Stomach (tissue), 4 donors: ENCODE results near the gene CCDC80.

Experiments used
- EP300 ChIP-seq: sonication (generic); formaldehyde crosslinking; IDR thresholded peaks from one replicate; pipeline ENCODE4 v1.6.1; 2017; ENCODE audit warnings: antibody characterized with exemption
- POLR2AphosphoS5 ChIP-seq, 3 donors: sonication (generic); formaldehyde crosslinking; IDR thresholded peaks; one replicate each; pipeline ENCODE4 v1.6.1; 2016; ENCODE audit warnings: antibody characterized with exemption in 3 of 3

DNA sequence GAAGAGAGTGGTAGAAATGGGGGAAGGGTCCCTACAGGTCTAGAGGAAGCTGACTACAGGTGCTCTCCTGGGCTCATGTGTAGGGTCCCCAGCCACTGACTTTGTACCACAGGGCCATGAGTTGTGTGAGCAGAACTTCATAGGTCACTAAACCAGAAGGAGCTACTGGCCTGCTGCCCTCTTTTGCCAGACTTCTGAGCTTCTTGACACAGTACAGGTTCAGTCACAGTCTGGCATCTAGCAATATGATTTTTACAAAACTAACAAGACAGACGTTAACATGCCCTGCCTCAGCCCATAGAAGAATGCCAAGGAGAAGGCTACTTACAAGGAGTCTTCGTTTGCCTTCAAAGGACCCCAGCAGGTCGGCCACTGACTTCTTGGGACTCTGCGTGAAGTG is 3.2 kb downstream of the CCDC80 start:
- TF ChIP-seq POLR2AphosphoS5 (IDR thresholded peaks at IDR 0.05) (no peak), EP300 (no peak)
